ENCODE results near the gene C1orf116.

- no peak for TF ChIP-seq CTCF (tag by site-specific recombination; IDR thresholded peaks at IDR 0.05)
- no peak for TF ChIP-seq ZNF23 (tag by site-specific recombination; IDR thresholded peaks at IDR 0.05; ENCODE audit: borderline replicate concordance)
- TF ChIP-seq REST (tag by site-specific recombination; IDR thresholded peaks at IDR 0.05), result no peak
- TF ChIP-seq ZNF114 (tag by site-specific recombination; IDR thresholded peaks at IDR 0.05), result no peak
- TF ChIP-seq, protein P1, sequence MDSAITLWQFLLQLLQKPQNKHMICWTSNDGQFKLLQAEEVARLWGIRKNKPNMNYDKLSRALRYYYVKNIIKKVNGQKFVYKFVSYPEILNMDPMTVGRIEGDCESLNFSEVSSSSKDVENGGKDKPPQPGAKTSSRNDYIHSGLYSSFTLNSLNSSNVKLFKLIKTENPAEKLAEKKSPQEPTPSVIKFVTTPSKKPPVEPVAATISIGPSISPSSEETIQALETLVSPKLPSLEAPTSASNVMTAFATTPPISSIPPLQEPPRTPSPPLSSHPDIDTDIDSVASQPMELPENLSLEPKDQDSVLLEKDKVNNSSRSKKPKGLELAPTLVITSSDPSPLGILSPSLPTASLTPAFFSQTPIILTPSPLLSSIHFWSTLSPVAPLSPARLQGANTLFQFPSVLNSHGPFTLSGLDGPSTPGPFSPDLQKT (IDR thresholded peaks at IDR 0.05; ENCODE audit: borderline replicate concordance, low read depth, low read length), result no peak
- TF ChIP-seq, protein P2, sequence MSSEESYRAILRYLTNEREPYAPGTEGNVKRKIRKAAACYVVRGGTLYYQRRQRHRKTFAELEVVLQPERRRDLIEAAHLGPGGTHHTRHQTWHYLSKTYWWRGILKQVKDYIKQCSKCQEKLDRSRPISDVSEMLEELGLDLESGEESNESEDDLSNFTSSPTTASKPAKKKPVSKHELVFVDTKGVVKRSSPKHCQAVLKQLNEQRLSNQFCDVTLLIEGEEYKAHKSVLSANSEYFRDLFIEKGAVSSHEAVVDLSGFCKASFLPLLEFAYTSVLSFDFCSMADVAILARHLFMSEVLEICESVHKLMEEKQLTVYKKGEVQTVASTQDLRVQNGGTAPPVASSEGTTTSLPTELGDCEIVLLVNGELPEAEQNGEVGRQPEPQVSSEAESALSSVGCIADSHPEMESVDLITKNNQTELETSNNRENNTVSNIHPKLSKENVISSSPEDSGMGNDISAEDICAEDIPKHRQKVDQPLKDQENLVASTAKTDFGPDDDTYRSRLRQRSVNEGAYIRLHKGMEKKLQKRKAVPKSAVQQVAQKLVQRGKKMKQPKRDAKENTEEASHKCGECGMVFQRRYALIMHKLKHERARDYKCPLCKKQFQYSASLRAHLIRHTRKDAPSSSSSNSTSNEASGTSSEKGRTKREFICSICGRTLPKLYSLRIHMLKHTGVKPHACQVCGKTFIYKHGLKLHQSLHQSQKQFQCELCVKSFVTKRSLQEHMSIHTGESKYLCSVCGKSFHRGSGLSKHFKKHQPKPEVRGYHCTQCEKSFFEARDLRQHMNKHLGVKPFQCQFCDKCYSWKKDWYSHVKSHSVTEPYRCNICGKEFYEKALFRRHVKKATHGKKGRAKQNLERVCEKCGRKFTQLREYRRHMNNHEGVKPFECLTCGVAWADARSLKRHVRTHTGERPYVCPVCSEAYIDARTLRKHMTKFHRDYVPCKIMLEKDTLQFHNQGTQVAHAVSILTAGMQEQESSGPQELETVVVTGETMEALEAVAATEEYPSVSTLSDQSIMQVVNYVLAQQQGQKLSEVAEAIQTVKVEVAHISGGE (tag by site-specific recombination; conservative IDR thresholded peaks at IDR 0.05; ENCODE audit: low read depth), result no peak
- no peak for TF ChIP-seq ZSCAN5A (tag by site-specific recombination; IDR thresholded peaks at IDR 0.05)
- TF ChIP-seq ZSCAN30 (tag by site-specific recombination; IDR thresholded peaks at IDR 0.05), result no peak
- TF ChIP-seq, protein P3, sequence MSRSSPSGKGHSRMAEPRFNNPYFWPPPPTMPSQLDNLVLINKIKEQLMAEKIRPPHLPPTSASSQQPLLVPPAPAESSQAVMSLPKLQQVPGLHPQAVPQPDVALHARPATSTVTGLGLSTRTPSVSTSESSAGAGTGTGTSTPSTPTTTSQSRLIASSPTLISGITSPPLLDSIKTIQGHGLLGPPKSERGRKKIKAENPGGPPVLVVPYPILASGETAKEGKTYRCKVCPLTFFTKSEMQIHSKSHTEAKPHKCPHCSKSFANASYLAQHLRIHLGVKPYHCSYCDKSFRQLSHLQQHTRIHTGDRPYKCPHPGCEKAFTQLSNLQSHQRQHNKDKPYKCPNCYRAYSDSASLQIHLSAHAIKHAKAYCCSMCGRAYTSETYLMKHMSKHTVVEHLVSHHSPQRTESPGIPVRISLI (tag by site-specific recombination; IDR thresholded peaks at IDR 0.05), result no peak
These were observed 17.8 kb downstream of the C1orf116 start for GRCh38 chr1:207014728-207015127.

Data from HEK293 (cell line).